Measurements from ENCODE around the gene KIRREL3. TPM values are rescaled to one million over a fixed set of nuclear protein-coding genes. Genes with fewer than 3 reads are reported as not detected.

KIRREL3 gene
- total and polyA plus RNA-seq, 9 donors, result 0.25 to 5.3 (median 0.48) TPM

- Histone ChIP-seq H3K27me3 (no peaks in the 10 kb centered on the region), H3K4me3 (no peak overlapping the region), H3K4me1 (ENCODE audit: insufficient read depth) (no peaks in the 10 kb centered on the region), H3K27ac (no peak overlapping the region), H3K36me3 (no peaks in the 10 kb centered on the region), H3K9me3 (no peaks in the 10 kb centered on the region)
- intact Hi-C loops (cut with DNase I), result no loop called here
- DNase-seq, result no peak
- TF ChIP-seq EP300 (IDR thresholded peaks at IDR 0.05) (no peak), POLR2A (IDR thresholded peaks at IDR 0.05) (no peak)
- TF ChIP-seq, protein P1, sequence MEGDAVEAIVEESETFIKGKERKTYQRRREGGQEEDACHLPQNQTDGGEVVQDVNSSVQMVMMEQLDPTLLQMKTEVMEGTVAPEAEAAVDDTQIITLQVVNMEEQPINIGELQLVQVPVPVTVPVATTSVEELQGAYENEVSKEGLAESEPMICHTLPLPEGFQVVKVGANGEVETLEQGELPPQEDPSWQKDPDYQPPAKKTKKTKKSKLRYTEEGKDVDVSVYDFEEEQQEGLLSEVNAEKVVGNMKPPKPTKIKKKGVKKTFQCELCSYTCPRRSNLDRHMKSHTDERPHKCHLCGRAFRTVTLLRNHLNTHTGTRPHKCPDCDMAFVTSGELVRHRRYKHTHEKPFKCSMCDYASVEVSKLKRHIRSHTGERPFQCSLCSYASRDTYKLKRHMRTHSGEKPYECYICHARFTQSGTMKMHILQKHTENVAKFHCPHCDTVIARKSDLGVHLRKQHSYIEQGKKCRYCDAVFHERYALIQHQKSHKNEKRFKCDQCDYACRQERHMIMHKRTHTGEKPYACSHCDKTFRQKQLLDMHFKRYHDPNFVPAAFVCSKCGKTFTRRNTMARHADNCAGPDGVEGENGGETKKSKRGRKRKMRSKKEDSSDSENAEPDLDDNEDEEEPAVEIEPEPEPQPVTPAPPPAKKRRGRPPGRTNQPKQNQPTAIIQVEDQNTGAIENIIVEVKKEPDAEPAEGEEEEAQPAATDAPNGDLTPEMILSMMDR (IDR thresholded peaks at IDR 0.05), result no peak
- 78 to 82% (median 78%) methylated on average over 4 of the region's 4 CpGs for WGBS, 3 donors
These were observed 135.6 kb downstream of the KIRREL3 start for GRCh38 chr11:126864934-126865333.

DNA sequence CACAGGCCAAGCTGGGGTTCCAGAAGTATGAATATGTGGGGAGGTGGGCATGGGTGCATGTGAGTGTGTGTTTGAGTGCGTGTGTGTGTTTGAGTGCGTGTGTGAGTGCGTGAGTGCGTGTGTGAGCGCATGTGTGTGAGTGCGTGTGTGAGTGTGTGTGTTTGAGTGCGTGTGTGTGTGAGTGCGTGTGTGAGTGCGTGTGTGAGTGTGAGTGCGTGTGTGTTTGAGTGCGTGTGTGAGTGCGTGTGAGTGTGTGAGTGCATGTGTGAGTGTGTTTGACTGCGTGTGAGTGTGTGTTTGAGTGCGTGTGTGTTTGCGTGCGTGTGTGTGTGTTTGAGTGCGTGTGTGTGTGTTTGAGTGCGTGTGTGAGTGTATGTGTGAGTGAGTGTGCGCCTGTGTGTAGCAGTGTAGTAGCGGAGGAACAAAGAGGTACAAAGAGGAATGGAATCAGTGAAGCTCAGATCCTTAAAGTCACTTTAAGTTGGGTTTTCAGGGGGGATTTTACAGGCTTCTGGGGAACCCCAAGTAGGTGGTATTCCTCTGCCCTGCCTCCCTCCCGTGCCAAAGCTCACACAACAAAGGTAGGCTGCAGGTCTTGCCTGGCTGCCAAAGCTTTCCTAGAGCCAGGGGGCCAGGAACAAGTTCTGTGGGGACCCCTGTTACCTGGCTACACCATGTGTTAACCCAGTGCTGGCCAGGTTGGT, 137.1 kb downstream of the KIRREL3 start:
- Histone ChIP-seq H3K36me3 (no peaks in the 10 kb centered on the region), H3K27ac (no peak overlapping the region), H3K4me3 (no peak overlapping the region), H3K4me1 (ENCODE audit: insufficient read depth) (no peaks in the 10 kb centered on the region), H3K27me3 (no peaks in the 10 kb centered on the region), H3K9me3 (no peaks in the 10 kb centered on the region)
- 66 to 86% (median 74%) methylated on average over 21 of the region's 21 CpGs for WGBS, 3 donors
- TF ChIP-seq, protein P1 (IDR thresholded peaks at IDR 0.05), result no peak
- TF ChIP-seq POLR2A (IDR thresholded peaks at IDR 0.05) (no peak), EP300 (IDR thresholded peaks at IDR 0.05) (no peak)
- intact Hi-C loops (cut with DNase I), result no loop called here
- no peak for DNase-seq

DNA sequence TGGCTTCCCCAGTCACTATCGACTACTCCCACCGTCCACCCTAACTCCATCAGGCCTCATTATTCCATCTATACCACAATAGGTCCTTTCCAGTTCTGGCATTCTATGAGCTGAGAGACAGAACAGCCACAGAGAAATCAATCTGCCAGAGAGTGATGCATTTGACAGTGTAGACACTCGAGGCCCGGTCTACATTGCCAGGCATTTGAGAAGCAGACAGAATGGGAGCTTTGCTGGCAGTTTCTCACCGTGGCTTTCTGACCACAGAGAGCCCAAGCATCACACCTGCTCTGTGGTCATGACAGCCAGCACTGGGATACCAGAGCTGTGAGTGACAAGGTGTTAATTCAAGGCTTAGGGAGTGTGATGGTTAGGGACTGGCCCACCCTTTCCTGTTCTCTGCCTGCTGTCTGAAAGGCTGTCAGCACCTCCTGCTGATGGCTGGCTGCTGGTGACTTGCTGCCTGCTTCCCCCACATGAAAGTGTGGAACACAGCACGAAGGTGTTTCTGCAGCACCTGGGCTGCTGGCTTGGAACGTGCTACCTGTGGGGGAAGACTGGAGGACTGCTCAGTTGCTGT, 137.8 kb downstream of the KIRREL3 start:
- WGBS, 3 donors, result 65 to 78% (median 70%) methylated on average over 7 of the region's 7 CpGs
- no peak for DNase-seq
- H3K4me1 ChIP-seq (ENCODE audit: insufficient read depth), result no peaks in the 10 kb centered on the region
- no peak overlapping the region for H3K4me3 ChIP-seq
- intact Hi-C loops (cut with DNase I), result no loop called here
- no peaks in the 10 kb centered on the region for H3K9me3 ChIP-seq
- no peaks in the 10 kb centered on the region for H3K27me3 ChIP-seq
- no peaks in the 10 kb centered on the region for H3K36me3 ChIP-seq
- TF ChIP-seq EP300 (IDR thresholded peaks at IDR 0.05) (no peak), POLR2A (IDR thresholded peaks at IDR 0.05) (no peak)
- TF ChIP-seq, protein P1 (IDR thresholded peaks at IDR 0.05), result no peak
- H3K27ac ChIP-seq, result no peak overlapping the region

GRCh38 chr11:126861796-126862459, 138.6 kb downstream of the KIRREL3 start:
- intact Hi-C loops (cut with DNase I), result no loop called here
- TF ChIP-seq POLR2A (IDR thresholded peaks at IDR 0.05) (no peak), EP300 (IDR thresholded peaks at IDR 0.05) (no peak)
- TF ChIP-seq, protein P1 (IDR thresholded peaks at IDR 0.05), result no peak
- Histone ChIP-seq H3K9me3 (no peaks in the 10 kb centered on the region), H3K4me3 (no peak overlapping the region), H3K36me3 (no peaks in the 10 kb centered on the region), H3K4me1 (ENCODE audit: insufficient read depth) (no peaks in the 10 kb centered on the region), H3K27me3 (no peaks in the 10 kb centered on the region), H3K27ac (no peak overlapping the region)
- DNase-seq, result no peak
- WGBS, 3 donors, result 73 to 80% (median 77%) methylated on average over 10 of the region's 10 CpGs

All from ovary (tissue), 9 donors.